NCI-H748 (cell line): ENCODE results near the gene ZFYVE28.
A peak's percentile ranks its signal among the peaks of the same experiment; 100 is the strongest.
"Not testable (repeated sequence)": the region's sequence is repeated elsewhere in the genome, so short reads cannot be mapped to it uniquely, and the experiment has no call there.

ENCODE experiments used
- DNase-seq: peaks from one replicate; lab custom pipeline; 2025; ENCODE audit not compliant: unreplicated experiment; lab: John Stamatoyannopoulos, UW

The ZFYVE28 gene

DNA sequence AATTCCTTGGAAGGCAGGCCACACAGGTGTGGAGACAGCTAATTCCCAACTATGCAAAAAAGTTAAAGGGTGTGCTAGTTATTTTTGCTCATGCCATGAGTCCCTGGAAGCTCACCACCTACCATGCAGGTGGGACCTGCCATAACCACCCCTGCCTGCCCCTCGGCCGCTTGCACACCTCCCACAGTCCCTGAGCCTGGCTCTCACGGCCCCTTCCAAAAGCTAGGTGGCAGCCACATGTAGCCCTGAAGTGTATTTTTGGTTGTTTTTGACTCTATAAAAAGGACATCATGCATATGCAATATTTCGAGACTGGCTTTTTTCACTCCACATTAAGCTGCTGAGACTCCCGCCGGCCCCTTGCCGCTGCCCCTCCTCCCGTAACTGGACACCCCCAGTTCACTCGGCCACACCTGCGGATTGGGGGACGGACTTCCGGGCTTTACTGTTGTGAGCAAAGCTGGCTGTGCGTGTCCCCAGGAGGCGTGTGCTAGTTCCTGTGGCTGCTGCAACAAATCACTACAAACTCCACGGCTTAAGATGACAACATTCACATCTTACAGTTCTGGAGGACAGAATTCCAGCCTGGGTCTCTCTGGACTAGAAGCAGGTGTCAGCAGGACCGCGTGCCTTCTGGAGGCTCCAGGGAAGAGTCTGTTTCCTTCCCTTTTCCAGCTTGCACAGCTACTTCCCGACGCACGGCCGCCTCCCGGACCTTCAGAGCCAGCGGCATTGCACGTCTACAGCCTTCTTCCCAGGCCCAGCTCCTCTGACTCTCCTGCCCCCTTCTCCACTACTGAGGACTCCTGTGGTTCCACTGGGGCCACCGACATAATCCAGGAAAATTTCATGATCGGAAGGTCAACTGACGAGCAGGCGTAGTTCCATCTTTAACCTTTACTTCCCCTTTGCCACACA is 24.8 kb downstream of the ZFYVE28 start:
- peak; percentile 48 for DNase-seq

DNA sequence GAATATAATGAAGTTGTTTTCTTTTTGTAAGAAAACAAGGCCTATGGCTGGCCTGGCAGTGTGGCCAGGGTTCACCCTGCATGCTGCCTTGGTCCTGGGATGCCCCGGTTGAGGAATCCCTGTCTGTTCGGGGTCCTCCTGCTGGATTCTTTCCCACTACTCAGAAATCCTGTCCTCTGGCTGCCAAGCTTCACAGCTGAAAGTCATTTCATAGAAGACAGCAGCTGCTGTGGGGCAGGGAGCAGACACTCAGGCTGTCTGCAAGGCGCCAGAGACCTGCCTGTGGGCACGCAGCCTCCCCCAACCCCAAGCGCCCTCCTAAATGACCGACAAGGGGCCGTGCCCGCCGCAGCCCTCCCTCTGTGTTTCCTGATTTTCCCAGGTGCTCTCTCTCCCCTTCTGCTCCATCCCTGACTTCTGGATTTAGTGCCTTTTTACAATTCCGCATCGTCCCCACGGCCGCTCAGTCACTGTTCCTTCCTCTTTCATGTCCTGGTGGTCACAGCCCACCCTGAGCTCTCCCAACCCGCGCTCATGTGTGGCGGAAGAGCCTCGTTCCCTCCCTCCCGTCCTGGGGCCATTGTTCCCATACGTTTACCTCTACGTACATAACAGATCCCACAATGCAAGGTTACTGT is 27.5 kb downstream of the ZFYVE28 start:
- DNase-seq: peak; percentile 12

DNA sequence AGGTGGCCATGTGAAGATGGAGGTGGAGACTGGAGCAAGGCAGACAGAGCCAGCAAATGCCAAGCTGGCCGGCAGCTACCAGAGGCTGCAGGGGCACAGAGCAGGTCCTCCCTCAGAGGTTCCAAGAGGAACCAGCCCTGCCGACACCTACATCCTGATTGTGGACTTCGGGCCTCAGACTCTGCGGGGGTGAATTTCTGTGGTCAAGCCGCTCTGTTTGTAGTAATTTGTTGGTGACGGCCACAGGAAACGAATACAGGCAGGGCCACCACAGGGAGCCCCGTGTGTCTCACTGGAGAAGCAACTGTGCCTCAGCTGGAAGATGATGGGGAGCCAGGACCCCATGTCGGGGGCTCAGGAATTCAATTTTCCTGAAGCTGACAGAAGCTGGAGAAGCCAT is 28.3 kb downstream of the ZFYVE28 start:
- DNase-seq: no peak

DNA sequence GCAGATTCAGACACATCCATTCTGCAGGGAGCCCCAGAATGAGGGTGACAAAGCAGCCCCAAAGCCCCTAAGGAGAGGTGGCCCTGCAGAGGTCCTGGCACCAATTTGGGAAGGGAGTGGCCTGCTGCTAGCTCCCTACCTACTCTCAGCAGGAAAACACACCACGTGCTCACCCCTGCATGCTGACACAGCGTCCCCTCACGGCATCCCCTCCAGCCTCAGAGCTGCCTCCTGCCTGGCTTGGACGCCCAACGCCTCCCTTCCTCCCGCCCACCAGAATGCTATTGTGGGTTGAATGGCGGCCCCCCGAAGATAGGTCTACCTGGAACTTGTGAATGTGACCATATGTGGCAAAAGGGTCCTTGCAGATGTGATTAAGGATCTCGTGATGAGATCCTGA is 28.8 kb downstream of the ZFYVE28 start:
- DNase-seq: no peak

DNA sequence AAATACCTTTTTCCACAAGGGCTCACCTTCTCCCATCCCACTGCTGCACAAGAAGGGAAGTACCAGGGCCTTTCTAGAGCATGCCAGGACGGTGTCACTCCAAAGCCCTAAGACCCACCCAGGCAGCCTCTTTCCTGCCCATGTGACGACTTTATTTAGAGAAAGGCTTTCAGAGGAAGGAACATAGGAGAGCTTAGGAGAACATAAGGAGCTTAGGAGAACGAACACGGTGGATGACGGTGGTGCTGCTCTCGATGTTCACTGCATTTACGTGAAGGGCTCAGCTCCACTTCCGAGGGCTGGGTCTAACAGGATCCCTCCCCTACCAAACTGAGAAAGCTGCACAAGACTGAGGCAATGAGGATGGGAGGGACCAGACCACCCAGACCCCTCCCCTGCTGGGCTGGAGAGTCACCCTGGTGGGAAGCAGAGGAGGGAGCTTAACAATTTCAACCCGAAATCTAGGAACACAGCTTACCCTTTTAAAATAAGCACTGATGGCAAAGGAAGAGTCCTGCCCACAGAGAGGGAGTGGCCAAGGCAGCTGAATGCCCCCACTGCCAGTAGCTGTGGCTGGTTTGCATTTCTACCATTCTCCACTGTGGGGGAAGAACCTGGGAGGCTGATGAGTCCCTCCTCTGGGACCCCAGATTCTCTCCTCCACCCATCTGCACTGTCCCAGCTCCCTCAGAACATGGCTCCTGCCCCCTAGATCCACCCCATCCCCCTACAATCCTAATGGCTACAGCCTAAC is 29.8 kb downstream of the ZFYVE28 start:
- no peak for DNase-seq

DNA sequence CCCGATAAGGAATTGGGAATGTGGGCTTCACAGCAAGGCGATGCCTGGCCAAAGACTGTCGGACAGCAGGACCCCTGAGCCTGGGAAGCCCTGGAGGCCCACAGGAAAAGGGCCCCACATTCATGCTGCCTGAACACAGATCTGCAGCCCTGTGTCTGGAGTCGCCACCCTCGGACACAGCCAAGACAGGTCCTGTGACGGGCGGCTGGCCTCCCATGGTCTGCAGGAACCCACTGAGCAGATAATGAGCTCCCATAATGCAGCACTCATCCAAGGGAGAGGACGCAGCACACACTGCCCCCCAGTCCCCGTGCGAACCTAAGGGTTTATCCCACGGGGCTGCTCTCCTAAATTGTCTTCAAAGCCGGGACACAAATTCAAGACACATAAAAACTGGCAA is 30.6 kb downstream of the ZFYVE28 start:
- no peak for DNase-seq

DNA sequence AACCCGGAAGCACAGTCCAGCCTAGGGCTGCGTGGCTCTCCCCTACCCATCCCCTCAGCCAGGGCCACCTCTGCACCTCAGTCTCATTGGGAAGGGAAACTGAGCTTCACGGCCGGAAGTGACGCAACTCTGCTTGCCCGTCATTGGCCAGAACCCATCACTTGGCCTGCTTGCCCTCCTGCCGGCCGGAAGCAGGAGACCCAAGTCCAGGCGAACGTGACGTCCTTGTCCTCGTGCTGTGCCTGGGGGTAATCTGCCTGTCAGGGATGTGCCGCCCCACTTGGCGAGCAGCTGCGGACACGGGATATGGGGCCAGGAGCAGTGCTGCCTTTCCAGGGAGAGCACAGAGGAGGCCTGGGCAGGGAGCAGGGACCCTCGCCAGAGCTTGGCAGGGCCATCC is 31.2 kb downstream of the ZFYVE28 start:
- DNase-seq: no peak

DNA sequence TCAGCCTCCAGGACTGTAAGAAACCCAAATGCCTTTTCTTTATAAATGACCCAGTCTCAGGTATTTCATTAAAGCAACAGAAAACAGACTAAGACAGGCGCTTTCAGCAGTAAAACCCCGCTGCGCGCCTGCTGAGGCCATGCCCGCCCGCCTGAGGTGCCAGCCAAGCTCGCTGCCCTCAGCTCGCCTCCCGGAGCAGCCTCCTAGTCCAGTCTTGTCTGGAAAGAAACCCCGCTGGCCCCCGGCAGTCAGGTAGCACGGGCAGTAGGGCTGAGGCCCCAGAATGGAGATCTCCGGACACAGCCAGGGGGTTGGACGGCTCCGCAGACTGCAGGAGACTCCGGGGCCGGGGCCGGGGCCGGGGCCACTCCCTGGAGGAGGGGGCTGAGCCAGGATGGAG is 31.7 kb downstream of the ZFYVE28 start:
- DNase-seq: no peak

DNA sequence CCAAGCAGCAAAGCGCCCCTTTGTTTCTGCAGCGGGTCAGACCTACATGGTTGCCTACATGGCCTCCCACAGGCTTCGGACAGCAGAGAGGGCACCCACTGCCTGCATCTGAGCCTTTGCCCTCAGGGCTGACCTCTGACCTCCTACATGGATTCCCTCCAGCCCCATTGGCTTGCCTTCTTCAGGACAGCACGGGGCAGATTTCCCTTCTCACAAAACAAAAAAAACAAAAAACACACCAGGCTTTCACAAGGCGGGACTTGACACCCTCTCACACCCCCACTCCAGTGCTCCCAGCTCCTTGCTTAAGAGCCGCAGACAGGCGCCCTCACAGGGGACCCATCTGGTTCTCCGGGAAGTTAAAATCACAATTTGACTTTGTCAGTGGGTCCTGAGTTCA is 32.9 kb downstream of the ZFYVE28 start:
- no peak for DNase-seq

DNA sequence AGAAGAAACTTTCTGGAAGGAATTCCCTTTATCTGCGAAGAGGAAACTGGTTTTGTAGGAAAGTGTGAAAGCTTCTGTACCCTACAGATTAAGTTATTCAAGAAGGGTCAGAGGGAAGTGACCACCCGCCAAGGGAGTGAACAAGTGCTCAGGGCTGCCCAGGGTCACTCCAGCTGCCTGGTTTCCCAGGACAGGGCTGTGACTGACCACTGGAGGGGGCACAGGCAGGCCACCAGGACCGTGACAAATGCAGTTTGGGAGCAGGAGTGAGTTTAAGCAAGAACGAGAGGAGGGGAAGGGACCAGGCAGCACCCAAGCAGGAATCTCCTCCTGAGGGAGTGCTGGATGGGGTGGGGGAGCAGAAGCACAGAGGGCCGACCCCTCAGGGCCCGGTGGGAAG is 34.2 kb downstream of the ZFYVE28 start:
- no peak for DNase-seq

DNA sequence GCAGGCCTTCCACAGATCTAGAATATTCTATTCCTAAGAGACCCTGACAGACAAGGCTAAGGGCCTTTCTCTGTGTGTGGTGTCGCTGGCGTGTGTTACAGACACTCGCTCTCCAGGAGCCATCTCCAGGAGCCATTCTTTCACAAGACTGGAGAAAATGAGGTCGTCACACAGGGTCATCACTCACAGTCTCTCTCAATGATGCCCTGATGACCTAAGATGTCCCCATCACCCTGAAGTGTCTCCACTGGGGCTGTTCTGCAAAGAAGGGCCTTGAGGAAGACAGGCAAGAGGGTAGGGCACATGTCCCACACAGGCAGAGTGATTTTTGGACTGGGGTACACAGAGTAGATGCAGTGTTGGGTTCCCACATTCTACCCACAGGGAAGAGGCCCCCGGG is 34.7 kb downstream of the ZFYVE28 start:
- no peak for DNase-seq

DNA sequence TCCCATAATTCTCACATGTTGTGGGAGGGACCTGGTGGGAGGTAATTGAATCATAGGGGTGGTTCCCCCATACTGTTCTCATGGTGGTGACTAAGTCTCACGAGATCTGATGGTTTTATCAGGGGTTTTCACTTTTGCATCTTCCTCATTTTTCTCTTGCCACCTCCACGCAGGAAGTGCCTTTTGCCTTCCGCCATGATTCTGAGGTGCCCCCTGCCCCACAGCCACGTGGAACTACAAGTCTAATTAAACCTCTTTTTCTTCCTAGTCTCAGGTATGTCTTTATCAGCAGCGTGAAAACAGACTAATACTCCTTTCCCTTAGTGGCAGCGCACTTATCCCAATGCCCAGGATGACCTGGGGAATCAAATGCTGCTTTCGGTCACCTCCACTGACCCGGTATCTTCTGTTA is 35.2 kb downstream of the ZFYVE28 start:
- DNase-seq: not testable (repeated sequence)

DNA sequence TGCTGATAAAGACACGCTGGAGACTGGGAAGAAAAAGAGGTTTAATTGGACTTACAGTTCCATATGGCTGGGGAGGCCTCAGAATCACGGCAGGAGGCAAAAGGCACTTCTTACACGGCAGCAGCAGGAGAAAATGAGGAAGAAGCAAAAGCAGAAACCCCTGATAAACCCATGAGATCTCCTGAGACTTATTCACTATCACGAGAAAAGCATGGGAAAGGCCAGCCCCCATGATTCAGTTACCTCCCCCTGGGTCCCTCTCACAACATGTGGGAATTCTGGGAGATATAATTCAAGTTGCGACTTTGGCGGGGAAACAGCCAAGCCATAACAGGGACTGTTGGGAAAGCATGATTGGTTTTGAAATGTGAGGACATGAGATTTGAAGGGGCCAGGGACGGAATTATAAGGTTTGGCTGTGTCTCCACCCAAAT is 35.7 kb downstream of the ZFYVE28 start:
- not testable (repeated sequence) for DNase-seq

DNA sequence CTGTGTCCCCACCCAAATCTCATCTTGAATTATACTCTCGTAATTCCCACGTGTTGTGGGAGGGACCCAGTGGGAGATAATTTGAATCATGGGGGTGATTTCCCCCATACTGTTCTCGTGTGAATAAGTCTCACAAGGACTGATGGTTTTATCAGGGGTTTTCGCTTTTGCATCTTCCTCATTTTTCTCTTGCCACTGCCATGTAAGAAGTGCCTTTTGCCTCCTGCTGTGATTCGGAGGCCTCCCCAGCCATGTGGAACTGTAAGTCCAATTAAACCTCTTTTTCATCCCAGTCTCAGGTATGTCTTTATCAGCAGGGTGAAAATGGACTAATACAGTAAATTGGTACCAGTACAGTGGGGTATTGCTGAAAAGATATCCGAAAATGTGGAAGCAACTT is 37.9 kb downstream of the ZFYVE28 start:
- not testable (repeated sequence) for DNase-seq

DNA sequence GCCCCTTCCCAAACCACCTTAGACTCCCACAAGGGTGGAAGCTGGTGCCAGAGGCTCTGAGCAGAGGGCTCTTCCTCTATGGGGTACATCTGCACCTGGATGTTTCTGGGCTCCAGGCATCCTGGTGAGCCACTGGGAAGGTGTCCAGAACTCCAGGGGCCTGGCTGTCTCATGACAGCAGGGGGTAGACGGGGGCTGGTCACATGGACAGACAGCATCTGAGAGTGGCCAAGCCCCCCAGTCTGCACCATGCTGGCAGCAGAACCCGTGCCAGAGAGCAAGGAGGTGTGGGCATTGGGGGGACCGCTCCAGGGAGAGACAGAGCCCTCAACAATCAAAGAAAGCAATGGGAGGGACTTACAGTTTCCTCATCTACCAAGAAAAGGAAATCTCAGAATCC is 39.5 kb downstream of the ZFYVE28 start:
- no peak for DNase-seq

DNA sequence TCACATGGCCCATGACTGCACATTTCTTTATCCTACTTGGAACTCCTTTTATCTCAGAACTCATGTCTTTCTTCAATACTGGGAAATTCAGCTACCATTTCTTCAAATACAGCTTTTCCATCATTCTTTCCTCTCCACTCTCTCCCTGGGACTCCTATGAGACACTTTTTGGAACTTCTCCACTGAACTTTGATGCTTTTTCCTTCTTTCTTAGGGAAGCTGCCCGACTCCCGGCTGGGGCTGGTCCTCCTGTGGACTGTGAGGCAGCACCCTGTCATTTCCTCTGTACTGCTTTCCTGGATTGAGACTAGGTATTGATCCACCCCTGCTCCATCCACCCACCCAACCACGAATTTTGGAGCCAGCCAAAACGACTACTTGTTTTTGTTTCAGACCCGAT is 40.0 kb downstream of the ZFYVE28 start:
- no peak for DNase-seq

DNA sequence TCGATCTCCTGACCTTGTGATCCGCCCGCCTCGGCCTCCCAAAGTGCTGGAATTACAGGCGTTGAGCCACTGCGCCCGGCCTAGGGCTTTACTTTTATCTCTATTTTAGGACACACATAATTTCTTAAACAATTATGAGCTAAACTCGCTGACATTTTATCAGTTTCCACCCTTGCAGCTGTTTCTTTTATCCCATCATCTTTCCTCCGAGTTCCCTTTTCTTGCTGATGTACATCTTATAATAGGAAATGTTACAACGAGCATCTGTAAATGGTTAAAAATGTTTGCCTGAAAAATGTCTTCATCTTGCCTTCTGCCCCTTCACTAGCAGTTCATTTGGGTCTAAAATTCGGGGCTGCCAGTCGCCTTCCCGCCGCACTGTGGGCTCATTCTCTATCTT is 41.2 kb downstream of the ZFYVE28 start:
- no peak for DNase-seq

DNA sequence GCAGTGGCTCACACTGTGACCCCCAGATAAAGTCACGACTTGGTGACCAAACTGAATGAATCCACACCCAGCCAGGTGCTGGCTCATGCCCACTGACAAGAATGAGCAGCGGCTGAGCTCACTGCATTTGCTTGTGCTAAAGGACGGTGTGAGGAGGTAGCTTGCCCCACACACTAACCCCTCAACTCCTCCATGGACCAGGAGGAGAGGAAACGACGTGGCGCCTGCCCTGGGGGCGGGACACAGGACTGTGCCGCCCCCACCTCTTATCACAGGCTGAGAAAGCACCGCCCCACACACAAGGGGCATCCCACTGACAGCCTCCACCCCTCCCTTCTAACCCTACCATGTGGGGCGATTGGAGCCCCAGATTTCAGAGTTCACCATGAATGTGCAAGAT is 43.0 kb downstream of the ZFYVE28 start:
- DNase-seq: no peak

DNA sequence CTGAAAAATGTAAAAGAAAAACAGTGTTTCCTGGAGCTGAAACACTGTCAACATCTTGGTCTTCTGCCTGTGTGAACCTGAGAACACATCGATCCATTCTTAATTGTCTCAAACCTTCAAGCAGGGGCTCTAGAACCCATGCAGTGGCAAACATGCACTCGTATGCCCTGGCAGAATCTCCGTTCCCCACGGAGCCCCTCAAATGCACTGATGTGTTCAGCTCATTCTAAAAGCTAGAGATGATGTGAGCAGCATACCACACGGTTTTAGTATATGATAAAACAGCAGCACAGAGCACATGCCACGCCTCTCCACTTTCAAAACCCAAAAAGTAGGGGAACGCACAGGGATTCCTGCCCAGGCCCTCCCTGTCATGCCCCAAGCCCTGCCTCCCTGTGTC is 44.9 kb downstream of the ZFYVE28 start:
- DNase-seq: no peak

DNA sequence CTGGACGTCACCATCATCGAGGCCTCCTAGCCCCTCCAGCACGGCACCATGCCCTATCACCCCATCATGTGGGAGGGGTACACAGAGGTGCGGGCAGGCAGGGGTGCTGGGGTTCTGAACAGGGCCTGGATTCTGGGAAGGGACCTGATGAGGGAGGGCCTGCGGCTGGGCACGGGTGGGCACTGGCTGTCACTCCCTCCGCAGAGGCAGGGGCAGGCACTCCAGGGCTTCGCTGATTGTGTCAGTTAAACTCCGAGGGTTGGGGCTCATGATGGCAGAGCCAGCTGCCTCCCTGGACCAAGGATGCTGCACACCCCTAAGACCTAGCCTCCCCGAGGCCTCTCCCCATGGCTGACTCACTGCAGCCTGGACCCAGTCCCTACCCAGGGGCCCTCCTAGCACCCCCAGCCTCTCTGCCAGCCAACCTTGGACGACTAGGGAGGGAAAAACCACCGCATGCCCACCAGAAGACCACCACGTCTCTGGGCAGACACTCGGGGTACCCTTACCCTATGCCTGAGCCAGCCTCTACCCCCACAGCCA is 45.9 kb downstream of the ZFYVE28 start:
- DNase-seq: no peak

DNA sequence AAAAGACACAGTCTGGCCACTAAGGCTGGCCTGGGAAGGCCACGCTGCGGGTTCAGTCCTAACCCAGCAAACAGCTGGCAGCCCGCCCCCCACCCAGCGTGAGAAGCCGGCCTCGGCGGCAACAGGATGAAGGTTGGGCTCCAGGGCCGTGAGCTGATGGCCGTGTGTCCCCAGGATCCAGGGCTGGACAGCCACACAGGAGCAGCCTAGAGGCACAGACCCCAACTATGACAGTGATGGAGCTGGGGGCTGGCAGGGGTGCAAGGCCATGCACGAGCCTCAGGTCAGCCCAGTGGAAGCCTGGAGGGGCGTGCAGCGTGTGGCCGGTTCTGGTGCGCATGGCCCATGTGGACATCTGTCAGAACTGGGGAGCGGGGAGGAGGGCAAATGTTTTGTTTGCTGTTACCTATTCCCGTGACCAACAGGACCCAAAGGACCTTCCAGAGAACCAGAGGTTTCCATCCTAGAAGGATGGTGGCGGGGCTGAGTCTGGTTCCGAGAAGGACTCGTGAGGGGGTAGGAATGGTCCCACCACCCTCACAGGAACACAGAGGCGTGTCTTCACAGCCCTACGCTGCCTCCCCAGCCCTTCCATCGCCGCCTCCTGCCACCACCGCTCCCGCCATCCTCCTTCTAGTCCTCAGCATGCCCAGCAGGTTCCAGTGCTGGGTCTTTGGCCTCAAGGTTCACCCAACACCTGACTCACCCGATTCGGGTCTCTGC is 46.5 kb downstream of the ZFYVE28 start:
- DNase-seq: no peak
